ENCODE results near the gene HECW1.
A peak's percentile ranks its signal among the peaks of the same experiment; 100 is the strongest.

HECW1 gene

GRCh38 chr7:43462836-43463235, 350.4 kb downstream of the HECW1 start:
- TF ChIP-seq CTCF (IDR thresholded peaks at IDR 0.05; ENCODE audit: low read length, missing control alignments), result no peak
- DNase-seq (ENCODE audit: low read depth), result no peak
- H3K4me3 ChIP-seq (replicated peaks; ENCODE audit: low read depth, low read length), result no peak overlapping the region

GRCh38 chr7:43463401-43463980, 351.0 kb downstream of the HECW1 start:
- DNase-seq (ENCODE audit: low read depth), result no peak
- TF ChIP-seq CTCF (IDR thresholded peaks at IDR 0.05; ENCODE audit: low read length, missing control alignments), result no peak
- no peak overlapping the region for H3K4me3 ChIP-seq (replicated peaks; ENCODE audit: low read depth, low read length)

GRCh38 chr7:43465581-43466554, 353.4 kb downstream of the HECW1 start:
- no peak for TF ChIP-seq CTCF (IDR thresholded peaks at IDR 0.05; ENCODE audit: low read length, missing control alignments)

GRCh38 chr7:43467406-43467805, 355.0 kb downstream of the HECW1 start:
- no peak overlapping the region for H3K4me3 ChIP-seq (replicated peaks; ENCODE audit: low read depth, low read length)
- TF ChIP-seq CTCF (IDR thresholded peaks at IDR 0.05; ENCODE audit: low read length, missing control alignments), result no peak
- DNase-seq (ENCODE audit: low read depth), result no peak

More at GRCh38 chr7:43465581-43466554, 353.4 kb downstream of the HECW1 start:
- no peak overlapping the region for H3K4me3 ChIP-seq (replicated peaks; ENCODE audit: low read depth, low read length)
- DNase-seq (ENCODE audit: low read depth), result peak; percentile 9

GRCh38 chr7:43467846-43468245, 355.4 kb downstream of the HECW1 start:
- no peak for DNase-seq (ENCODE audit: low read depth)
- no peak for TF ChIP-seq CTCF (IDR thresholded peaks at IDR 0.05; ENCODE audit: low read length, missing control alignments)
- no peak overlapping the region for H3K4me3 ChIP-seq (replicated peaks; ENCODE audit: low read depth, low read length)

GRCh38 chr7:43469051-43469450, 356.6 kb downstream of the HECW1 start:
- no peak overlapping the region for H3K4me3 ChIP-seq (replicated peaks; ENCODE audit: low read depth, low read length)
- no peak for DNase-seq (ENCODE audit: low read depth)
- TF ChIP-seq CTCF (IDR thresholded peaks at IDR 0.05; ENCODE audit: low read length, missing control alignments), result no peak
